Neural cell (in vitro differentiated cells): ENCODE results near the gene IGSF21. TPM values are rescaled to one million over a fixed set of nuclear protein-coding genes. Genes with fewer than 3 reads are reported as not detected.

Source experiments
- H2AFZ ChIP-seq: fragments of 200-600, 300-800 bp; sonication (generic), shearing (Covaris generic); 2 replicates; pipeline ENCODE4 v1.6.0; 2014; ENCODE audit warnings: low read depth, mild to moderate bottlenecking, antibody characterized with exemption, low read length, moderate library complexity
- H3F3A ChIP-seq: fragments of 200-600 bp; shearing (Covaris generic); 2 replicates; pipeline ENCODE4 v1.6.1; 2016; ENCODE audit warnings: mild to moderate bottlenecking, moderate library complexity, mixed read lengths, antibody characterized with exemption, low read length; ENCODE audit not compliant: insufficient read depth, poor library complexity, severe bottlenecking
- H3K27ac ChIP-seq: fragments of 200-600, 300-800 bp; sonication (generic), shearing (Covaris generic); 2 replicates; pipeline ENCODE4 v1.5.1; 2014; ENCODE audit warnings: mild to moderate bottlenecking, low read length, moderate library complexity
- H3K27me3 ChIP-seq: fragments of 300-800, 200-600 bp; sonication (generic), shearing (Covaris generic); 2 replicates; pipeline ENCODE4 v1.6.0; 2014; ENCODE audit warnings: mild to moderate bottlenecking, low read depth, low read length, moderate library complexity; ENCODE audit not compliant: insufficient read depth
- H3K36me3 ChIP-seq: fragments of 300-800, 200-600 bp; sonication (generic), shearing (Covaris generic); 2 replicates; pipeline ENCODE4 v1.5.1; 2014; ENCODE audit warnings: mild to moderate bottlenecking, antibody characterized with exemption, low read length, moderate library complexity; ENCODE audit not compliant: insufficient read depth
- H3K4me2 ChIP-seq: fragments of 300-800, 200-600 bp; sonication (generic), shearing (Covaris generic); 2 replicates; pipeline ENCODE4 v1.6.0; 2014; ENCODE audit warnings: mild to moderate bottlenecking, low read length
- H3K4me3 ChIP-seq: fragments of 300-800, 200-600 bp; sonication (generic), shearing (Covaris generic); 2 replicates; pipeline ENCODE4 v1.5.1; 2014; ENCODE audit warnings: mild to moderate bottlenecking, low read length, moderate library complexity
- H3K79me2 ChIP-seq: fragments of 200-600 bp; shearing (Covaris generic); replicated peaks from 2 replicates; pipeline ENCODE4 v1.6.0; 2014; ENCODE audit warnings: mild to moderate bottlenecking, low read length, moderate library complexity; ENCODE audit not compliant: insufficient read depth
- H3K9ac ChIP-seq: fragments of 300-800, 200-600 bp; sonication (generic), shearing (Covaris generic); 2 replicates; pipeline ENCODE4 v1.6.1; 2016; ENCODE audit warnings: mild to moderate bottlenecking, low read length, mixed read lengths
- H3K9me2 ChIP-seq: fragments of 200-600 bp; shearing (Covaris generic); 2 replicates; pipeline ENCODE4 v1.6.1; 2016; ENCODE audit warnings: mild to moderate bottlenecking, low read length, mixed read lengths; ENCODE audit not compliant: insufficient read depth
- H3K9me3 ChIP-seq: fragments of 200-600, 300-800 bp; sonication (generic), shearing (Covaris generic); 2 replicates; pipeline ENCODE4 v1.6.1; 2016; ENCODE audit warnings: mild to moderate bottlenecking, mixed run types, low read length, moderate library complexity, mixed read lengths
- H4K20me1 ChIP-seq: fragments of 200-600 bp; shearing (Covaris generic); 2 replicates; pipeline ENCODE4 v1.6.1; 2016; ENCODE audit warnings: mild to moderate bottlenecking, mixed run types; ENCODE audit not compliant: insufficient read depth
- EP300 ChIP-seq: fragments of 450-650 bp; conservative IDR thresholded peaks from 2 replicates; pipeline ENCODE4 v1.6.1; 2014; ENCODE audit warnings: antibody characterized with exemption, mild to moderate bottlenecking, moderate library complexity; ENCODE audit not compliant: poor library complexity, severe bottlenecking
- EZH2 ChIP-seq: fragments of 200-600, 300-800 bp; shearing (Covaris generic), sonication (generic); IDR thresholded peaks from 2 replicates; pipeline ENCODE4 v1.6.1; 2014; ENCODE audit warnings: antibody characterized with exemption, low read length, borderline replicate concordance, mild to moderate bottlenecking; ENCODE audit not compliant: insufficient read depth, poor library complexity, severe bottlenecking
- MXI1 ChIP-seq: fragments of 450-650 bp; conservative IDR thresholded peaks from 2 replicates; pipeline ENCODE4 v1.6.1; 2014; ENCODE audit warnings: antibody characterized with exemption, mild to moderate bottlenecking; ENCODE audit not compliant: poor library complexity, severe bottlenecking
- POLR2AphosphoS5 ChIP-seq: IDR thresholded peaks from 2 replicates; pipeline ENCODE4 v1.6.1; 2012
- RAD21 ChIP-seq: fragments of 450-650 bp; conservative IDR thresholded peaks from 2 replicates; pipeline ENCODE4 v1.6.1; 2014; ENCODE audit warnings: antibody characterized with exemption, mild to moderate bottlenecking, moderate library complexity
- REST ChIP-seq: IDR thresholded peaks from 2 replicates; pipeline ENCODE4 v1.6.1; 2012; ENCODE audit warnings: borderline replicate concordance
- SMC3 ChIP-seq: fragments of 450-650 bp; conservative IDR thresholded peaks from 2 replicates; pipeline ENCODE4 v1.6.1; 2014; ENCODE audit warnings: antibody characterized with exemption, mild to moderate bottlenecking, moderate library complexity; ENCODE audit not compliant: poor library complexity
- TAF1 ChIP-seq: IDR thresholded peaks from 2 replicates; pipeline ENCODE4 v1.6.1; 2012; ENCODE audit warnings: low read depth
- polyA plus RNA-seq: library from polyadenylated mRNA; depleted of rRNA; stranded (reverse); fragments of >200 nt; gene quantifications from 2 replicates; pipeline ENCODE4 v1.2.3, GENCODE V29; 2014
- TF ChIP-seq, protein P1 (sequence below): fragments of 450-650 bp; IDR thresholded peaks from 2 replicates; pipeline ENCODE4 v1.5.1; 2014; ENCODE audit warnings: antibody characterized with exemption, mild to moderate bottlenecking, moderate library complexity; ENCODE audit not compliant: poor library complexity, severe bottlenecking

Gene IGSF21
- polyA plus RNA-seq, 1 donor from 2014 or later: 2.4 TPM

GRCh38 chr1:18104546-18105100, 3.0 kb upstream of the IGSF21 start:
- Histone ChIP-seq H3K9me3 (no peaks in the 10 kb centered on the region), H2AFZ (no peak overlapping the region), H4K20me1 (no peaks in the 10 kb centered on the region), H3K9me2 (no peaks in the 10 kb centered on the region), H3K4me3 (no peak overlapping the region), H3K79me2 (no peaks in the 10 kb centered on the region), H3F3A (no peaks in the 10 kb centered on the region), H3K9ac (no peak overlapping the region), H3K4me2 (no peak overlapping the region), H3K36me3 (no peaks in the 10 kb centered on the region), H3K27ac (no peak overlapping the region), H3K27me3 (peaks cover 24% of the 10 kb centered on the region)
- TF ChIP-seq POLR2AphosphoS5 (no peak), MXI1 (no peak), EZH2 (no peak), RAD21 (no peak), EP300 (no peak)

- Histone ChIP-seq H3K9me2 (no peaks in the 10 kb centered on the region), H4K20me1 (no peaks in the 10 kb centered on the region), H2AFZ (no peak overlapping the region), H3K9ac (no peak overlapping the region), H3K36me3 (no peaks in the 10 kb centered on the region), H3K27ac (no peak overlapping the region), H3F3A (no peaks in the 10 kb centered on the region), H3K4me3 (no peak overlapping the region), H3K27me3 (peaks cover 30% of the 10 kb centered on the region), H3K4me2 (no peak overlapping the region), H3K79me2 (no peaks in the 10 kb centered on the region), H3K9me3 (no peaks in the 10 kb centered on the region)
- TF ChIP-seq, protein P1, sequence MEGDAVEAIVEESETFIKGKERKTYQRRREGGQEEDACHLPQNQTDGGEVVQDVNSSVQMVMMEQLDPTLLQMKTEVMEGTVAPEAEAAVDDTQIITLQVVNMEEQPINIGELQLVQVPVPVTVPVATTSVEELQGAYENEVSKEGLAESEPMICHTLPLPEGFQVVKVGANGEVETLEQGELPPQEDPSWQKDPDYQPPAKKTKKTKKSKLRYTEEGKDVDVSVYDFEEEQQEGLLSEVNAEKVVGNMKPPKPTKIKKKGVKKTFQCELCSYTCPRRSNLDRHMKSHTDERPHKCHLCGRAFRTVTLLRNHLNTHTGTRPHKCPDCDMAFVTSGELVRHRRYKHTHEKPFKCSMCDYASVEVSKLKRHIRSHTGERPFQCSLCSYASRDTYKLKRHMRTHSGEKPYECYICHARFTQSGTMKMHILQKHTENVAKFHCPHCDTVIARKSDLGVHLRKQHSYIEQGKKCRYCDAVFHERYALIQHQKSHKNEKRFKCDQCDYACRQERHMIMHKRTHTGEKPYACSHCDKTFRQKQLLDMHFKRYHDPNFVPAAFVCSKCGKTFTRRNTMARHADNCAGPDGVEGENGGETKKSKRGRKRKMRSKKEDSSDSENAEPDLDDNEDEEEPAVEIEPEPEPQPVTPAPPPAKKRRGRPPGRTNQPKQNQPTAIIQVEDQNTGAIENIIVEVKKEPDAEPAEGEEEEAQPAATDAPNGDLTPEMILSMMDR: no peak
- TF ChIP-seq EP300 (no peak), EZH2 (no peak), TAF1 (no peak), REST (no peak), SMC3 (no peak), RAD21 (no peak), MXI1 (no peak), POLR2AphosphoS5 (no peak)
Measured at GRCh38 chr1:18105196-18105595, 2.4 kb upstream of the IGSF21 start.
